DLD1 (cell line): ENCODE data around the gene CT45A10.
"Not testable (repeated sequence)": the region's sequence is repeated elsewhere in the genome, so short reads cannot be mapped to it uniquely, and the experiment has no call there.

Source experiments
- in situ Hi-C: cut with HindIII; loops from 2 replicates; pipeline ENCODE4 v1.10.0; 2017; ENCODE audit warnings: low sequenced_read_pairs

The CT45A10 gene

GRCh38 chrX:135893294-135893817 lies at the start of gene CT45A10, which contains the start of gene SAGE1:
CT45A10 (minus strand) TSS chrX:135893444; CDS start chrX:135885344, 8,100 bp downstream.
SAGE1 (plus strand) TSS chrX:135893716; CDS start chrX:135896243, 2,527 bp downstream.
- in situ Hi-C loops = no loop called here

DNA sequence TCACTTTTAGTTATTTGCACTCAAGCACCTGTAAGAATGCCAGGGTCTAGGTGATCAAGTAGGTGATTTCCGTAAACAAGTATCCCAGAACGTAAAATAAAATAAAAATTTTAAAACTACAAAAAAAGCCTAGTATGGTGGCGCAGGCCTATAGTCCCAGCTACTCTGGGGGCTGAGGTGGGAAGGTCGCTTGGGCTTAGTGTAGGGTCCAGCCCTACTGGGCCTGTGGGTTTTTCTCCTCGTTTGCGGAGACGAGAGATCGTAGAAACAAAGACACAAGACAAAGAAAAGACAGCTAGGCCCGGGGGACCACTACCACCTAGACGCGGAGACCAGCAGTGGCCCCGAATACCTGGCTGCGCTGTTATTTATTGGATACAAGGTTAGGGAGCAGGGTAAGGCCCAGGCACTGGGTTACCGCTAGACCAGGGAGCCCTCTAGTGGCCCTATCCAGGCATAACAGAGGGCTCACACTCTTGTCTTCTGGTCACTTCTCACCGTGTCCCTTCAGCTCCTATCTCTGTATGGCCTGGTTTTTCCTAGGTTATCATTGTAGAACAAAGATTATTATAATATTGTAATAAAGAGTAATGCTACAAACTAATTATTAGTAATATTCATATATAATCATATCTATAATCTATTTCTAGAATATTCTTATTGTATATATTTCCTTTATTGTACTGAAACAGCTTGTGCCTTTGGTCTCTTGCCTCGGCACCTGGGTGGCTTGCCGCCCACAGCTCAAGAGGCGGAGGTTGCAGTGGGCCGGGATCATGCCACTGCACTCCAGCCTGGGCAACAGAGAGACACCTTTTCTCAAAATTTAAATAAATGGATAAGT lies 38.6 kb upstream of the CT45A10 start:
- in situ Hi-C loops = no loop called here

GRCh38 chrX:135927897-135928296 lies 34.7 kb upstream of the CT45A10 start:
- in situ Hi-C loops = no loop called here

DNA sequence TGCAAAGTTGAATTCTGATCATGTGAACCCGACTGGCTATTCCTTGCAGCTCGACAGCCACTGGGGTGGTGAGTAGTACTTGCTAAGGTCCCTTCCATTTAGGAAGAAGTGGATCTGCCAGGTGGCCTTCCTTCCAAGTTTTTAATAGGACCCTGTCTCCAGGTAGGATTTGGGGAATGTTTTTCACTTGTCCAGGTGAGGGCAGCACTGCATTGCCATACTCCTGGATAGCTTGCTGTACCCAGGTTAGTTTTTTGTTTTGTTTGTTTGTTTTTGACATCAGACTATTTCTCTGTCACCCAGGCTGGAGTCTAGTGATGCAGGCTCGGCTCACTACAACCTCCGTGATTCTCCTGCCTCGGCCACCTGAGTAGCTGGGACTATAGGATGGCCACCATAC lies 30.1 kb upstream of the CT45A10 start:
- in situ Hi-C loops = no loop called here

DNA sequence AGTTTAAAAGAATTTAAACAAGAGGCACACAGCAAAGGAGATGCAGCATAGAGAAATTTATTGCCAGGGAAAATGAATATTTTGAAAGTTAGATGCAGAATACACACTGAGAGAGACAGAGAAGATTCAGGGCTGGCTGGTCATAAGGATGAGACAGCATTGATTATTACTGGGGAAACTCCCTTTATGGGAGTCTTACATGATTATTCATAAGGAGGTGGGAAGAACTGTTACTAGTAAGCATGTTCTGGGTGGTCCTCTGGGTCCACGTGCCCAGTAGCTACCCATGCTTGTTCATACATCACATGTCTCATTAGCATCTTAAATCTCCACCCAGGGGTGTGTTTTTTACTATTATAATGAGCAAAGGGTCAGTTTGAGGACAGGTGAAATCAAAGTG lies 27.3 kb upstream of the CT45A10 start:
- in situ Hi-C loops = not testable (repeated sequence)

GRCh38 chrX:135914404-135914803 lies 21.2 kb upstream of the CT45A10 start:
- in situ Hi-C loops = no loop called here

- in situ Hi-C loops = no loop called here
Observed at GRCh38 chrX:135910251-135910650, 17.0 kb upstream of the CT45A10 start.

- in situ Hi-C loops = no loop called here
Observed at GRCh38 chrX:135892781-135893180, 463 bp downstream of the CT45A10 start.

DNA sequence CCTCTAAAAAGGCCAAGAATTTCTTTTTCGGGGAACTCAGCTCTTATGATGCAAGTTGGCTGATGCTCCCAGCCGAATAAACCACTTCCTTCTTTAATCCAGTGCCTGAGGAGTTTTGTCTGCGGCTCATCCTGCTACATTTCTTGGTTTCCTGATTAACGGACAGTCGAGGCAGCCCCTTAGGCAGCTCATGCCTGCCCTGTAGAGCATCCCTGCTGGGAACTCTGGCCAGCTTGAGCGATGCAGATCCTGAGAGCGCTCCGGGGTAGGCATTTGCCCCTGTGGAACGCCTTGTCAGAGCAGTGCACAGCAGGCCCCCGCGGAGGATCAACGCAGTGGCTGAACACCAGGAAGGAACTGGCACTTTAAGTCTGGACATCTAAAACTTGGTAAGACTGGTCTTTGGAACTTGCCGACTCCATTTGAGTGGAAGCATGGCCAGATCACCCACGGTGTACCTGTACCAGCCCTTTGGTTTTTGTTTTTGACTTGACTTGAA lies 3.1 kb downstream of the CT45A10 start:
- in situ Hi-C loops = no loop called here

- in situ Hi-C loops = not testable (repeated sequence)
Observed at GRCh38 chrX:135888976-135889375, 4.3 kb downstream of the CT45A10 start.

DNA sequence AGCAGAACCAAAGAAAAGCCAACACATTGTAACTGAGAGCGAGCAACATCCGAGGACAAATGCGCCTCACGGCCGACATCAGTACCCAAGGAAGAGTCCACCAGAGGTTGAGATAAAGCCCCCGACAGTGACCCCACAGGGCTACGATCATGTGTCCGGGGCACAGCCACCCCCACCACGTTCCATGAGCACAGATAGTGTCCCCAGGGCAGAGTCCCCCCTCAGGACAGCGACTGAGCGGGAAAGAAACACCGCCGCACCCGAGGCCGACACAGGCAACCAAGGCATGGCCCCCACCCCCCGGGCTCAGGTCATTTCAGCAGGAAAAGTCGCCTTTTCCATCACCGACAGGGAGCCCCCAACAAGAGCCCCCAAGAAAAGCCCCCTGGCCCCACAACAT lies 5.0 kb downstream of the CT45A10 start:
- in situ Hi-C loops = not testable (repeated sequence)

GRCh38 chrX:135882741-135883140 lies 10.5 kb downstream of the CT45A10 start:
- in situ Hi-C loops = not testable (repeated sequence)

- in situ Hi-C loops = not testable (repeated sequence)
Observed at GRCh38 chrX:135871712-135872111, 21.5 kb downstream of the CT45A10 start, which contains the start of gene CT45A9. CT45A9 (minus strand) TSS chrX:135871812; CDS start chrX:135868061, 3,751 bp downstream.

GRCh38 chrX:135854438-135854837 lies 38.8 kb downstream of the CT45A10 start, which contains the start of gene CT45A8:
CT45A8 (minus strand) TSS chrX:135854538; CDS start chrX:135850783, 3,755 bp downstream.
- in situ Hi-C loops = not testable (repeated sequence)

DNA sequence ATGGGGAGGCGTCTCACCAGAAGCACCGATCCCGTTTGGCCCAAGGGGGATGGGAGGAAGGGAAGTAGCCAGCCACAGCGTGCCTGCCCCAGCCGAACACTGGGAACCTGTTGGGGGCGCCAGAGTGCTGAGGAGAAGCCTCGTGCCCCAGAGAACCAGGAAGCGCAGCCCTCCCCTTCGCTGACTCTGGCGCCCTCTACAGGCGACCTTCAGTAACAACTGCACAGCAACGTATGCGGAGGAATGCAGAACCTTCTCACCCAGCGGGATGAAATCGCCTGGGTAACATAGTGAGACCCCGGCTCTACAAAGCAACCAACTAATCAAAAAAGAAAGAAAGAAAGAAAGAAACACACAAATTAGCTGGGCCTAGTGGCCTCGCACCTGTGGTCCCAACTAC lies 56.1 kb downstream of the CT45A10 start, which contains the start of gene CT45A7:
TSS of gene CT45A7 (minus strand) at position 101 of the 400 bp plus-strand sequence. CDS start 3,747 bp downstream, outside the sequence.
- in situ Hi-C loops = not testable (repeated sequence)
